ENCODE measurements around the gene SP2. TPM values are rescaled to one million over a fixed set of nuclear protein-coding genes. Genes with fewer than 3 reads are reported as not detected.

The SP2 gene
- total and polyA plus RNA-seq, 2 of the 13 experiments (the other 11 are each of a cell fraction or from before 2014, with no cell fraction given), result 1.4 to 4.8 TPM

DNA sequence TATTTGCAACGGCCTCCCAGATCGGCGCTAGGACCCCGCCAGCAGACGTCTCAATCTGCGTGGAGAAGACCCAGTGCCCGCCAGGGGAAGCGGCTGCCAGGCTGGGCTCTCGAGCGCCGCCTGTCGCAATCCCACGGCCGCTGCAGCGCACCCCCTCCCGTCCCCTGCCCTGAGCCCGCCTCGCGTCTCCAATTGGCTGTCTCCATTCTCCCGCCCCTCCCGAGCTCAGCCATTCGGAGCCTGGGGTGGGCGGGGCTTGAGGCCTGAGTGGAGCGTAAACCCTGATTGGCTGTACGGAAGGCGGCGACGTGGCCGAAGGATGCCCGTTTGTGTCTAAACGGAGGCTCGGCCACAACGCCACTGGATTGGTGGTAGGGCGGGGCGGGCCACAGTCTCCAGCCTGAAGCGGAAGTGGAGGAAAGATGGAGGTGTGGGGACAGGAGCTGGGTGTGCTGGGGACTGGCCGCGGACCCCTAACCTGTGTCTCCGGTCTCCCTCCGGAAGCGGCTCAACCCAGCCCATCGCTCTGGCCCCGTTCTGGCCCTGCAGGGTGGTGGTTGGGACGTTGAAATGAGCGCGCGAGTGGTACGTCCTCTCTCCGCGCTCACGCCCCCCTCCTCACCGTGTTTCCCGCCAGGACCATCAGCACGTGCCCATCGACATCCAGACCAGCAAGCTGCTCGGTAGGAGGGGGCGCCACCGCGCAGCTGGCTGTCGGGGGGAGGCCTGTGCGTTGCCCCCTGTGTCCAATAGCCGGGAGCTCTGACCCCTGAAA lies 74.9 kb downstream of the SP2 start, which contains the start of gene CDK5RAP3 (continued):
- TF ChIP-seq PAF1 (CRISPR knock-in tag; IDR thresholded peaks at IDR 0.05), result no peak
- TF ChIP-seq ZNF790 (CRISPR knock-in tag; IDR thresholded peaks at IDR 0.05; ENCODE audit: borderline replicate concordance), result peak; percentile 97; the same call in 1 of the 2 replicates
- peak; percentile 27 for TF ChIP-seq U2AF1 (optimal IDR thresholded peaks at IDR 0.05; ENCODE audit: low read depth, low read length)
- TF ChIP-seq MZF1 (CRISPR knock-in tag; IDR thresholded peaks at IDR 0.05; ENCODE audit: borderline replicate concordance), result peak; percentile 95
- TF ChIP-seq, protein P1, sequence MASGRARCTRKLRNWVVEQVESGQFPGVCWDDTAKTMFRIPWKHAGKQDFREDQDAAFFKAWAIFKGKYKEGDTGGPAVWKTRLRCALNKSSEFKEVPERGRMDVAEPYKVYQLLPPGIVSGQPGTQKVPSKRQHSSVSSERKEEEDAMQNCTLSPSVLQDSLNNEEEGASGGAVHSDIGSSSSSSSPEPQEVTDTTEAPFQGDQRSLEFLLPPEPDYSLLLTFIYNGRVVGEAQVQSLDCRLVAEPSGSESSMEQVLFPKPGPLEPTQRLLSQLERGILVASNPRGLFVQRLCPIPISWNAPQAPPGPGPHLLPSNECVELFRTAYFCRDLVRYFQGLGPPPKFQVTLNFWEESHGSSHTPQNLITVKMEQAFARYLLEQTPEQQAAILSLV (CRISPR knock-in tag; IDR thresholded peaks at IDR 0.05; ENCODE audit: borderline replicate concordance), result peak; percentile 92; the same call in 1 of the 2 replicates
- peak; percentile 86; the same call in 1 of the 2 replicates for TF ChIP-seq THAP9 (CRISPR knock-in tag; IDR thresholded peaks at IDR 0.05; ENCODE audit: borderline replicate concordance)
- peak; percentile 89; the same call in 1 of the 2 replicates for TF ChIP-seq ZNF234 (CRISPR knock-in tag; conservative IDR thresholded peaks at IDR 0.05)
- peak; percentile 48; the same call in 1 of the 2 replicates for TF ChIP-seq JDP2 (CRISPR knock-in tag; IDR thresholded peaks at IDR 0.05; ENCODE audit: borderline replicate concordance)
- TF ChIP-seq BRCA1 (CRISPR knock-in tag; IDR thresholded peaks at IDR 0.05), result peak; percentile 74; the same call in 1 of the 2 replicates
- peak; percentile 99 for TF ChIP-seq ZFYVE20 (CRISPR knock-in tag; IDR thresholded peaks at IDR 0.05; ENCODE audit: borderline replicate concordance, low read depth)
- TF ChIP-seq, protein P2, sequence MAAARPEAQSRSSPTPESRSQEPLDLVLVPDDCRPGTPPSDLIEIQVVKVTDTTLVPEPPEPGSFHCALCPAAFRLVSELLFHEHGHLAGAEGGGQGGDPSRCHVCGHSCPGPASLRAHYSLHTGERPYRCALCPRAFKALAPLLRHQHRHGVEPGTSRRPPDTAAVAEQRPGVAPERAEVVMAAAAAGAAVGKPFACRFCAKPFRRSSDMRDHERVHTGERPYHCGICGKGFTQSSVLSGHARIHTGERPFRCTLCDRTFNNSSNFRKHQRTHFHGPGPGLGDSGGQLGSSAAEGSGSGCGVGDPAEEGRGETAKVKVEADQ (CRISPR knock-in tag; IDR thresholded peaks at IDR 0.05; ENCODE audit: borderline replicate concordance), result peak; percentile 78; the same call in 1 of the 2 replicates
- TF ChIP-seq ZNF570 (CRISPR knock-in tag; IDR thresholded peaks at IDR 0.05; ENCODE audit: borderline replicate concordance), result 0 out of 2 replicates have a peak, but pooled peaks have one; percentile 95
- TF ChIP-seq YEATS4 (CRISPR knock-in tag; IDR thresholded peaks at IDR 0.05; ENCODE audit: borderline replicate concordance), result peak; percentile 67; the same call in 1 of the 2 replicates
- TF ChIP-seq ELK4 (CRISPR knock-in tag; IDR thresholded peaks at IDR 0.05; ENCODE audit: borderline replicate concordance), result peak; percentile 94; the same call in 1 of the 2 replicates
- no peak for TF ChIP-seq ZNF775 (CRISPR knock-in tag; IDR thresholded peaks at IDR 0.05; ENCODE audit: borderline replicate concordance)
- peak; percentile 53; the same call in 1 of the 2 replicates for TF ChIP-seq KLF12 (CRISPR knock-in tag; IDR thresholded peaks at IDR 0.05; ENCODE audit: borderline replicate concordance)
- peak; percentile 78; the same call in 1 of the 2 replicates for TF ChIP-seq NR1H2 (CRISPR knock-in tag; IDR thresholded peaks at IDR 0.05; ENCODE audit: borderline replicate concordance, low read depth)
- TF ChIP-seq ZSCAN30 (CRISPR knock-in tag; IDR thresholded peaks at IDR 0.05), result peak; percentile 48; the same call in 1 of the 2 replicates
- TF ChIP-seq ARID2 (CRISPR knock-in tag; IDR thresholded peaks at IDR 0.05; ENCODE audit: borderline replicate concordance), result peak; percentile 100
- peak; percentile 99 for TF ChIP-seq XRCC5 (optimal IDR thresholded peaks at IDR 0.05; ENCODE audit: low read length)
- TF ChIP-seq SRSF9 (IDR thresholded peaks at IDR 0.05; ENCODE audit: borderline replicate concordance, insufficient read depth, low read depth, low read length, poor library complexity, severe bottlenecking), result no peak
- peak; percentile 81; the same call in 1 of the 2 replicates for TF ChIP-seq TRIM24 (CRISPR knock-in tag; IDR thresholded peaks at IDR 0.05)

All from HepG2 (cell line).